Sciatic nerve (tissue), 2 donors: ENCODE results near the gene TMEM187. TPM values are rescaled to one million over a fixed set of nuclear protein-coding genes. Genes with fewer than 3 reads are reported as not detected.

Source experiments
- ATAC-seq: fragments of 200-7000 bp; cut with Tn5 transposase; one replicate; pipeline ENCODE4 v1.9.1; 2020; ENCODE audit warnings: mild to moderate bottlenecking, moderate library complexity
- DNase-seq: peaks from one replicate; pipeline ENCODE4 v3.0.0-alpha.2; 2020; ENCODE audit warnings: low spot score
- intact Hi-C: fragments of 100-400 bp; cut with DNase I; formaldehyde crosslinking; loops from one replicate; pipeline ENCODE4 v1.14.2; 2022
- total RNA-seq: library from RNA; stranded (reverse); fragmentation: NEBNext Ultra II Directional; extraction: Animal tissue kit (Norgen Biotek cat#: 25700); gene quantifications from one replicate; pipeline ENCODE4 v1.2.1, GENCODE V29; 2021
- donor health status: DM: no; HTN: no; CAD: no.
- donor health status: DM: no; HTN: no; CAD: no.

Gene TMEM187
- total RNA-seq, 1 donor from 2014 or later, result 10.3 TPM

GRCh38 chrX:154011376-154012335 lies 39.1 kb downstream of the TMEM187 start:
- intact Hi-C loops, result no loop called here
- no peak for DNase-seq
- ATAC-seq, result no peak

- DNase-seq, result no peak
- ATAC-seq, result peak; percentile 85
- intact Hi-C loops, result no loop called here
Measured at GRCh38 chrX:154012336-154012991, 39.9 kb downstream of the TMEM187 start.

GRCh38 chrX:154013001-154013421 lies 40.5 kb downstream of the TMEM187 start:
- no peak for DNase-seq
- intact Hi-C loops, result no loop called here
- peak; percentile 27 for ATAC-seq

GRCh38 chrX:154013614-154014360 lies 41.2 kb downstream of the TMEM187 start:
- peak; percentile 80 for ATAC-seq
- intact Hi-C loops, result no loop called here
- DNase-seq, result no peak

GRCh38 chrX:154014429-154015380 lies 42.2 kb downstream of the TMEM187 start:
- intact Hi-C loops, result no loop called here
- ATAC-seq, result no peak
- DNase-seq, result no peak

GRCh38 chrX:154015581-154016264 lies 43.2 kb downstream of the TMEM187 start:
- ATAC-seq (no peak), DNase-seq (no peak)
- intact Hi-C loops, result no loop called here

- intact Hi-C loops, result no loop called here
- ATAC-seq, result no peak
Measured at GRCh38 chrX:154016366-154017076, 44.0 kb downstream of the TMEM187 start.

GRCh38 chrX:154017766-154018517 lies 45.4 kb downstream of the TMEM187 start:
- no peak for ATAC-seq
- intact Hi-C loops, result no loop called here
- no peak for DNase-seq

More at GRCh38 chrX:154016366-154017076, 44.0 kb downstream of the TMEM187 start:
- no peak for DNase-seq

- intact Hi-C loops, result no loop called here
- DNase-seq, result no peak
- no peak for ATAC-seq
Measured at GRCh38 chrX:154018518-154019060, 46.0 kb downstream of the TMEM187 start.

GRCh38 chrX:154019061-154019621 lies 46.6 kb downstream of the TMEM187 start:
- ATAC-seq (no peak), DNase-seq (no peak)
- intact Hi-C loops, result no loop called here

GRCh38 chrX:154019633-154020528 lies 47.3 kb downstream of the TMEM187 start, which contains the start of gene IRAK1:
IRAK1 (minus strand) TSS chrX:154019902; CDS start chrX:154019812, 90 bp downstream.
- DNase-seq, result no peak
- ATAC-seq, result peak; percentile 69
- intact Hi-C loops, result no loop called here

- ATAC-seq (no peak), DNase-seq (no peak)
- intact Hi-C loops, result no loop called here
Measured at GRCh38 chrX:154020536-154021115, 48.1 kb downstream of the TMEM187 start.

GRCh38 chrX:154021131-154021611 lies 48.6 kb downstream of the TMEM187 start:
- ATAC-seq (no peak), DNase-seq (no peak)
- intact Hi-C loops, result no loop called here

GRCh38 chrX:154022108-154022507 lies 49.6 kb downstream of the TMEM187 start:
- DNase-seq (no peak), ATAC-seq (no peak)
- intact Hi-C loops, result no loop called here
